Natural killer cell treated with Interleukin-12 subunit alpha and Interleukin-12 subunit beta and Interleukin-15 and Interleukin-18, amount 100 ng/mL, for 72 hours (primary cell): ENCODE measurements around the gene IL26. TPM values are rescaled to one million over a fixed set of nuclear protein-coding genes. Genes with fewer than 3 reads are reported as not detected.
A peak's percentile ranks its signal among the peaks of the same experiment; 100 is the strongest.
"Not testable (repeated sequence)": the region's sequence is repeated elsewhere in the genome, so short reads cannot be mapped to it uniquely, and the experiment has no call there.

Experiments used
- ATAC-seq, 2 donors: fragments of 150-1000 bp; cut with Tn5 transposase in 1 of 2; sonication (Bioruptor Pico), chemical (Tn5 transposase) in 1 of 2; 2 replicates each; pipeline ENCODE4 v1.10.0; 2021
- DNase-seq: peaks from one replicate; pipeline ENCODE4 v3.0.0; 2022; ENCODE audit warnings: low spot score
- H3K27ac Mint-ChIP-seq, 2 donors: 1 replicate in 1 of 2; 2 replicates in 1 of 2; pipeline ENCODE4 v1.8.0; 2022; ENCODE audit warnings: mixed read lengths in 2 of 2, mild to moderate bottlenecking in 1 of 2, moderate library complexity in 1 of 2
- H3K27me3 Mint-ChIP-seq, 2 donors: 1 replicate in 1 of 2; 2 replicates in 1 of 2; pipeline ENCODE4 v1.8.0; 2022; ENCODE audit warnings: mixed read lengths in 2 of 2
- H3K36me3 Mint-ChIP-seq: one replicate; pipeline ENCODE4 v1.8.0; 2022; ENCODE audit warnings: mixed read lengths
- H3K4me1 Mint-ChIP-seq, 2 donors: 1 replicate in 1 of 2; 2 replicates in 1 of 2; pipeline ENCODE4 v1.8.0; 2022; ENCODE audit warnings: low read depth in 2 of 2, mixed read lengths in 2 of 2, mild to moderate bottlenecking in 1 of 2
- H3K4me3 Mint-ChIP-seq: one replicate; pipeline ENCODE4 v1.8.0; 2022; ENCODE audit warnings: mixed read lengths
- H3K9me3 Mint-ChIP-seq: 2 replicates; pipeline ENCODE4 v1.8.0; 2022; ENCODE audit warnings: mixed read lengths
- total RNA-seq, 2 donors: library from RNA; stranded (reverse); gene quantifications; one replicate each; pipeline ENCODE4 v1.2.3, GENCODE V29; 2022

Gene IL26
- total RNA-seq, 2 donors from 2014 or later = 10.0 to 19.1 TPM

GRCh38 chr12:68176257-68176656 is 49.4 kb downstream of the IL26 start:
- Mint-ChIP-seq H3K9me3 (peaks cover 6% of the 10 kb centered on the region), H3K27ac (peak overlapping the region; percentile 96 to 97), H3K27me3 (no peaks in the 10 kb centered on the region), H3K36me3 (peaks cover 28% of the 10 kb centered on the region), H3K4me1 (peaks cover 72 to 87% of the 10 kb centered on the region in 2 donors), H3K4me3 (peak overlapping the region; percentile 90)
- DNase-seq = peak; percentile 69
- no peak for ATAC-seq

DNA sequence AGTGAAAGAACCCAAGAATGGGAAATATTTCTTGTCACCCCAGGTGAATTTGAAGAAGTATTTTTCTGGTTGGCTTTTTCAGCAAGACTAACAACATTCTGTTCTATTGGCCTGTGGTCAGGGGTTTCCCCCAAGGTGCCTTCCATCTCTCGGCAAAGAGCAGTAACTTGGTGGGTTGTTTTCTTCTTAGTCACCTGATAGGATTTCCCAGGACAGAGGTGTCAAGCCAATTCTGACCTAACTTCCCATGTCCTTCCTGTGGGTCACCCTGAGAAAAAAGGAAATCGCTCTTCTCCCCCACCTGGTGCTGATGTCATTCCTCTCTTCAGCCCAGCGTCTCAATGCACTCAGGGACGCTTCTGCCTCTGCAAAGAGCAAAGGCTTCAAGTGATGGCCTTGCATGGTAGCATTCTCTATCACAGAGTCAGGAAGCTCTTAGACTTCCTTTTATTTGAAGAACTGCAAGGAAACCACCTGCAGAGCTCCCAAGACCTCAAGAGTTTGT is 50.0 kb downstream of the IL26 start:
- Mint-ChIP-seq H3K36me3 (peaks cover 24% of the 10 kb centered on the region), H3K4me1 (peaks cover 69 to 80% of the 10 kb centered on the region in 2 donors), H3K27me3 (no peaks in the 10 kb centered on the region), H3K27ac (peak overlapping the region; percentile 96 to 97), H3K9me3 (peaks cover 4% of the 10 kb centered on the region), H3K4me3 (peak overlapping the region; percentile 90)
- ATAC-seq (peak; percentile 84 to 89), DNase-seq (peak; percentile 94)

- H3K9me3 Mint-ChIP-seq, ATAC-seq, H3K27me3 Mint-ChIP-seq, DNase-seq: not testable (repeated sequence)
- peak overlapping the region; percentile 90 for H3K4me3 Mint-ChIP-seq
- H3K4me1 Mint-ChIP-seq = peaks cover 64 to 75% of the 10 kb centered on the region in 2 donors
- H3K36me3 Mint-ChIP-seq = peaks cover 22% of the 10 kb centered on the region
- peak overlapping the region; percentile 96 to 97 for H3K27ac Mint-ChIP-seq
Observed at GRCh38 chr12:68174761-68175160, 50.8 kb downstream of the IL26 start.

- Mint-ChIP-seq H3K9me3 (peaks cover under 1% of the 10 kb centered on the region), H3K4me1 (peaks cover 67 to 76% of the 10 kb centered on the region in 2 donors), H3K4me3 (peak overlapping the region; percentile 90), H3K27me3 (no peaks in the 10 kb centered on the region), H3K36me3 (peaks cover 25% of the 10 kb centered on the region), H3K27ac (peak overlapping the region; percentile 96 to 97)
- no peak for DNase-seq
- no peak for ATAC-seq
Observed at GRCh38 chr12:68173792-68174191, 51.8 kb downstream of the IL26 start.

- H3K4me3 Mint-ChIP-seq = peak overlapping the region; percentile 26
- H3K9me3 Mint-ChIP-seq = no peaks in the 10 kb centered on the region
- peaks cover 21% of the 10 kb centered on the region for H3K36me3 Mint-ChIP-seq
- ATAC-seq (no peak), DNase-seq (no peak)
- H3K27ac Mint-ChIP-seq = peak overlapping the region; percentile 96 to 97
- H3K4me1 Mint-ChIP-seq = peaks cover 57 to 74% of the 10 kb centered on the region in 2 donors
- no peaks in the 10 kb centered on the region for H3K27me3 Mint-ChIP-seq
Observed at GRCh38 chr12:68170726-68171125, 54.9 kb downstream of the IL26 start.

GRCh38 chr12:68169213-68169889 is 56.3 kb downstream of the IL26 start:
- ATAC-seq (peak; percentile 63 to 70), DNase-seq (no peak)
- peaks cover 52 to 74% of the 10 kb centered on the region in 2 donors for H3K4me1 Mint-ChIP-seq
- peak overlapping the region; percentile 96 to 97 for H3K27ac Mint-ChIP-seq
- no peaks in the 10 kb centered on the region for H3K9me3 Mint-ChIP-seq
- H3K36me3 Mint-ChIP-seq = peaks cover 14% of the 10 kb centered on the region
- peak overlapping the region; percentile 73 for H3K4me3 Mint-ChIP-seq
- H3K27me3 Mint-ChIP-seq = no peaks in the 10 kb centered on the region

DNA sequence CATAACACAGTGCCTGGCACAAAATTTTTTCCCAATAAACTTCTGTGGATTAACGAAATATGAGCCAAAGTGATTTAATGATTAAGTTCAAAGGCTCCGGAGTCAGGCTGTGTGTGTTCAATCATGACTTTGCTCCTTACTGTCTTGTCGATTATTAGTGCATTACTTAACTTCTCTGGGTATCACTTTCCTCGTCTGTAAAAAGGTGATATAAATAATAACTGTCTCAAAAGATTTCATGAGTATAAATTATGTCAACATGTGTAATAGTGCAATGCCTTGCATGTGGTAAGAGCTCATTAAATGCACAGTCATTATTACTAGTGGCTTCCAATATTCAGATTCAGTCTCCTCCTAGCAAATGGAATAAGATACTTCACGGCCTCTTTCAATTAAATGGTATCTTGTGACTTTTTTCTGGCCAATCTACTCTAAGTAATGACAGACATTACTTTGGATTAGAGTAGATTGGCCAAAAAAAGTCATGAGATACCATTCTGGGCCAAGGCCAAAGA is 59.2 kb downstream of the IL26 start:
- H3K4me1 Mint-ChIP-seq = peaks cover 60 to 81% of the 10 kb centered on the region in 2 donors
- H3K9me3 Mint-ChIP-seq = no peaks in the 10 kb centered on the region
- H3K36me3 Mint-ChIP-seq = peaks cover 7% of the 10 kb centered on the region
- peak overlapping the region; percentile 29 for H3K4me3 Mint-ChIP-seq
- H3K27ac Mint-ChIP-seq = peak overlapping the region; percentile 96 to 97
- no peaks in the 10 kb centered on the region for H3K27me3 Mint-ChIP-seq
- no peak for DNase-seq
- no peak for ATAC-seq

DNA sequence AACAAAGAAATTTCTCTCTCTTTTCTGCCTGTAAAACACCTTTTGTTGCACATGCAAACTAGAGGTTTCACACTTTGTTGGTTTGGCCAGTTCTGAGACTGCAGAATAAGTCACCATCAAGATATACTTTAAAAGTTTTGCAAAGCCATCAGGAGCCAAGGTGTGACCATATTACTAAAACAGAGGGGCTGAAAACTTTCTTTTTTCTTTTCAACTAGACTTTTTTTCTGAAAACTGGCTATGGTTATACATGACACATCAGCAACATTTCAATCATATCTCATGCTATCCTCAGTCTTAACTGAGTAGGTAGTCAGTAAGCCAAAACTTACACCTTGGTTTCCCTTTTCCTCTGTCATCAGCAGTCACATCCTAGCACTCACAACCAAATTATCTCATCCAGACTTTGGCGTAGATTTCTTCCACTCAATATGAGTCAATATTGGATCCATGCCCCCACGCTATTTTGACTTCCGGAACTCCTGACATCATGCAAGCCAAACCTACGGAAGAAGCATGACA is 62.0 kb downstream of the IL26 start:
- ATAC-seq (peak; percentile 81 to 82), DNase-seq (peak; percentile 84)
- Mint-ChIP-seq H3K4me1 (peaks cover 48 to 89% of the 10 kb centered on the region in 2 donors), H3K36me3 (peaks cover 8% of the 10 kb centered on the region), H3K9me3 (no peaks in the 10 kb centered on the region), H3K4me3 (peak overlapping the region; percentile 63), H3K27ac (peak overlapping the region; percentile 96 to 97), H3K27me3 (no peaks in the 10 kb centered on the region)

- peak overlapping the region; percentile 96 to 97 for H3K27ac Mint-ChIP-seq
- ATAC-seq = no peak
- H3K36me3 Mint-ChIP-seq = peaks cover 21% of the 10 kb centered on the region
- no peaks in the 10 kb centered on the region for H3K27me3 Mint-ChIP-seq
- H3K4me3 Mint-ChIP-seq = peak overlapping the region; percentile 63
- no peaks in the 10 kb centered on the region for H3K9me3 Mint-ChIP-seq
- DNase-seq = no peak
- H3K4me1 Mint-ChIP-seq = peaks cover 45 to 89% of the 10 kb centered on the region in 2 donors
Observed at GRCh38 chr12:68162374-68162773, 63.2 kb downstream of the IL26 start.

GRCh38 chr12:68159681-68160304 is 65.8 kb downstream of the IL26 start, which contains the start of gene IFNG:
IFNG (minus strand) TSS chr12:68159740; CDS start chr12:68159615, 125 bp downstream.
- H3K27ac Mint-ChIP-seq = peak within 1 kb of the TSS; percentile 96 to 97

DNA sequence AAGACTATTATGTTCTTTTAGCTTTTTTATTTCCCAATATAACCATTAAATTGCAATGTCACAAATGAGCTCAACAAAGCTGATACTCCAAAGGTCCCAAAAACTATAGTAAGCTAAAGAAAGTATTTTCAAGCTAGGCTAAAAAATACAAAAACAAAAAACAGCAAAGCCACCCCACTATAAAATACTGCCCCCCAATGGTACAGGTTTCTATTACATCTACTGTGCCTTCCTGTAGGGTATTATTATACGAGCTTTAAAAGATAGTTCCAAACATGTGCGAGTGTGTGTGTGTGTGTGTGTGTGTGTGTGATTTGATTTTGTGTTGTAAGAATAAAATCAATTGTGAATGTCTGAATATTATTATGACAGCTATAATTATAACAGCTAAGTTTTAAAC is 67.2 kb downstream of the IL26 start:
- Mint-ChIP-seq H3K36me3 (peaks cover 50% of the 10 kb centered on the region), H3K27ac (peak overlapping the region; percentile 96 to 97), H3K4me3 (peak overlapping the region; percentile 83), H3K9me3 (no peaks in the 10 kb centered on the region), H3K4me1 (peaks cover 37 to 84% of the 10 kb centered on the region in 2 donors), H3K27me3 (peaks cover 0 to 8% of the 10 kb centered on the region in 2 donors)
- no peak for ATAC-seq
- DNase-seq = no peak

More at GRCh38 chr12:68159681-68160304, 65.8 kb downstream of the IL26 start, which contains the start of gene IFNG:
- peak within 1 kb of the TSS; percentile 83 for H3K4me3 Mint-ChIP-seq
- peaks cover 39 to 86% of the 10 kb centered on the region in 2 donors for H3K4me1 Mint-ChIP-seq
- DNase-seq (peak; percentile 85), ATAC-seq (peak; percentile 43 to 62)
- H3K36me3 Mint-ChIP-seq = peaks cover 40% of the 10 kb centered on the region
- H3K27me3 Mint-ChIP-seq = no peaks in the 10 kb centered on the region
- H3K9me3 Mint-ChIP-seq = no peaks in the 10 kb centered on the region

DNA sequence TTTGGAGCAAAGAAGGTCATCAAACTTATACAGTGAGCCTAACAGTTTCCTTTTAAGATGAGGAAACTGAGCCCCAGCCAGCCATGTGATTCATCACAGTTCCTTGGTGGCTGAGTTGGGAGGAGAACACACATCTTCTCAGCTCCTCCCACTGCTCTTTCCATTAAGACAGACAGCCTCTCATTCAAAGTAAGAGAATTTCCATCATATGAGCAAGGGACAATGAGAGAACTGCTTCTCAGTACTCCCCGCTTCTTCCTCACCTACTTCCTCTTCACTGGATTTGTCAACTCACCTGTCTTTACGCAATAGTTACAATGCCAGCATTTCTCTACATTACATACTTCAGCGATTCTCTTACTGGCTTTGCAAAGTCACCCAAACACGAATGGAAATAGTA is 68.2 kb downstream of the IL26 start:
- Mint-ChIP-seq H3K27me3 (peaks cover 0 to 9% of the 10 kb centered on the region in 2 donors), H3K9me3 (no peaks in the 10 kb centered on the region), H3K36me3 (peaks cover 61% of the 10 kb centered on the region), H3K27ac (peak overlapping the region; percentile 96 to 97), H3K4me3 (peak overlapping the region; percentile 83), H3K4me1 (peaks cover 37 to 84% of the 10 kb centered on the region in 2 donors)
- DNase-seq (peak; percentile 85), ATAC-seq (peak; percentile 0 to 12)

- ATAC-seq (peak; percentile 1 to 25), DNase-seq (peak; percentile 81)
- Mint-ChIP-seq H3K27ac (peak overlapping the region; percentile 96 to 97), H3K4me1 (peaks cover 38 to 85% of the 10 kb centered on the region in 2 donors), H3K36me3 (peaks cover 68% of the 10 kb centered on the region), H3K4me3 (peak overlapping the region; percentile 83), H3K27me3 (peaks cover 0 to 9% of the 10 kb centered on the region in 2 donors), H3K9me3 (no peaks in the 10 kb centered on the region)
Observed at GRCh38 chr12:68156636-68157035, 69.0 kb downstream of the IL26 start.
